Body of pancreas (tissue), 4 donors: Measurements from ENCODE around the gene SLC25A34.

Experiments
- CTCF ChIP-seq, 7 experiments: fragments of 450-650 bp in 4 of 7; fragments of 200-600 bp in 3 of 7; sonication (generic) in 3 of 7; IDR thresholded peaks; one replicate each; pipeline ENCODE4 v1.5.1; 2016 to 2019; ENCODE audit warnings: antibody characterized with exemption in 7 of 7
- POLR2A ChIP-seq, 3 donors: fragments of 450-650 bp; IDR thresholded peaks; one replicate each; pipeline ENCODE4 v1.6.1; 2016; ENCODE audit warnings: antibody characterized with exemption in 3 of 3, mild to moderate bottlenecking in 2 of 3

GRCh38 chr1:15733218-15733725 is 2.8 kb upstream of the SLC25A34 start:
- no peak for TF ChIP-seq CTCF (IDR thresholded peaks at IDR 0.05)
- TF ChIP-seq POLR2A (IDR thresholded peaks at IDR 0.05) = no peak
